GM20000 (cell line): Measurements from ENCODE around the gene TBCEL.

ENCODE experiments used
- DNase-seq: peaks from one replicate; pipeline ENCODE4 v3.0.0; 2012; ENCODE audit warnings: low spot score
- TF ChIP-seq, protein P1 (sequence below): IDR thresholded peaks from 2 replicates; pipeline ENCODE4 v1.5.1; 2012; ENCODE audit warnings: mild to moderate bottlenecking, control low read depth; ENCODE audit errors: extremely low read depth, missing control alignments

Gene TBCEL

DNA sequence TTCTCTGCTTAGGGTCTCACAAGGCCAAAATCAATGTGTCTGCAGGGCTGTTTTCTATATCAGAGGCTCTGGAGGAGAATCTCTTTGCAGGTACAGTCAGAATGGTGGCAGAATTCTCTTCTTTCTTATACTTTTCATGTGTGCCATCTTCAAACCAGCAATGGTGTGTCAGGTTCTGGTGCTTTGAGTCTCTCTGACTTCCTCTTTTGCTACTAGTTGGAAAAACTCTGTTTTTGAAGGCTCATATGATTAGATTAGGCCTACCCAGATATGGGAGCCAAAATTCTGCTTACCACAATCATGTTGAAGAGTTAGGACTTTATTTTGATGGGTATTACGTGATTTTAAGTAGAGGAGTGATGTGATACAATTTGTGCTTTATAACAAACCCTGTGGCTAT, 58.3 kb downstream of the TBCEL start:
- TF ChIP-seq, protein P1, sequence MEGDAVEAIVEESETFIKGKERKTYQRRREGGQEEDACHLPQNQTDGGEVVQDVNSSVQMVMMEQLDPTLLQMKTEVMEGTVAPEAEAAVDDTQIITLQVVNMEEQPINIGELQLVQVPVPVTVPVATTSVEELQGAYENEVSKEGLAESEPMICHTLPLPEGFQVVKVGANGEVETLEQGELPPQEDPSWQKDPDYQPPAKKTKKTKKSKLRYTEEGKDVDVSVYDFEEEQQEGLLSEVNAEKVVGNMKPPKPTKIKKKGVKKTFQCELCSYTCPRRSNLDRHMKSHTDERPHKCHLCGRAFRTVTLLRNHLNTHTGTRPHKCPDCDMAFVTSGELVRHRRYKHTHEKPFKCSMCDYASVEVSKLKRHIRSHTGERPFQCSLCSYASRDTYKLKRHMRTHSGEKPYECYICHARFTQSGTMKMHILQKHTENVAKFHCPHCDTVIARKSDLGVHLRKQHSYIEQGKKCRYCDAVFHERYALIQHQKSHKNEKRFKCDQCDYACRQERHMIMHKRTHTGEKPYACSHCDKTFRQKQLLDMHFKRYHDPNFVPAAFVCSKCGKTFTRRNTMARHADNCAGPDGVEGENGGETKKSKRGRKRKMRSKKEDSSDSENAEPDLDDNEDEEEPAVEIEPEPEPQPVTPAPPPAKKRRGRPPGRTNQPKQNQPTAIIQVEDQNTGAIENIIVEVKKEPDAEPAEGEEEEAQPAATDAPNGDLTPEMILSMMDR: no peak
- no peak for DNase-seq

DNA sequence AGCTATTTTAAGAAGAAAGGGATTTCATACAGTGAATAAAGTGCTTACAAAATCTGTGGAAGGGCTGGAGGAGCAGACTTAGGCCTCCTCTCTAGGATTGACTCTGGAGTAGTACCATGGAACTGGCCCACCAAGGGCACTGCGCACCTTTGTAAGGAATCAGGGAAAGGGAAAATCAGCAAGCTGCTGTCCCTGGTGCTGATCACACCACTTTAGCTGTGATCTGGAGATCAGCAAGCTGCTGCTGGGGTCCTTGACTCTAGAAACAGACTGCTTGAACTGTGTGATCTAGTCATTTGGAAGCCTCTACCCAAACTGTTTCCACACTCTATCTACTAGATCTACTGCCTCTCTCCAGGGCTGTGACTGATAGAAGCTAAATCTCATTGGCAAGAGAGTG, 58.8 kb downstream of the TBCEL start:
- DNase-seq: no peak
- TF ChIP-seq, protein P1: no peak

DNA sequence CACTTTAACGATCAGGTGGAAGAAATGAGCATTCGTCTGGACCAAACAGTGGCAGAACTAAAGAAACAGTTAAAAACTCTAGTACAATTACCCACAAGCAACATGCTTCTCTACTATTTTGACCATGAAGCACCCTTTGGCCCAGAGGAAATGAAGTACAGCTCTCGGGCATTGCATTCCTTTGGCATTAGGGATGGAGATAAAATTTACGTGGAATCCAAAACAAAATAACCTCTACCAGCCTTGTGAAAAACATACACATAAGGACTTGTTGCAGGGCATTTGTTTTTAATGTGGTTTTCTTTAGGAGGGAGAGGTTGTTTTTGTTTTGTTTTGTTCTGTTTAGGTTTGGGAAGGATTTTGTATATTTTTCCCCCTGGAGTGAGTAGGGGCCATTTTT, 63.0 kb downstream of the TBCEL start:
- no peak for DNase-seq
- TF ChIP-seq, protein P1: no peak

DNA sequence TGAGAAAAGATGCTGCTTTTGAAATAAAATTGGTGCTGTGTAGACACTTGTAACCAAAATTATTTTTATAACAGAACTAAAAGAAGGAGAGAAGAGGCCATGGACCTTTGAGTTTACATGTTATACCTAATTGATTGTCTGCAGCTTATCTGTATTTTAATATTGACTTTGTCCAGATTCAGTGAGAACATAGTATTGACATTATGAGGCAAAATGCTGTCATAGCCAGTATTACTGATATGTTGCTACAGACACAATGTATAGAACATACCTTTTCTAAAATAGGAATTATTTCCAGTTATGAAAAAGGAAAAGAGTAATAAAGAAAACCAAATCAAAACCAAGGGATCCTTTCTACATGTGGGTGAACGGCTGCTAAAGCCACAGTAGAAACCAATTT, 65.7 kb downstream of the TBCEL start:
- TF ChIP-seq, protein P1: no peak
- no peak for DNase-seq

DNA sequence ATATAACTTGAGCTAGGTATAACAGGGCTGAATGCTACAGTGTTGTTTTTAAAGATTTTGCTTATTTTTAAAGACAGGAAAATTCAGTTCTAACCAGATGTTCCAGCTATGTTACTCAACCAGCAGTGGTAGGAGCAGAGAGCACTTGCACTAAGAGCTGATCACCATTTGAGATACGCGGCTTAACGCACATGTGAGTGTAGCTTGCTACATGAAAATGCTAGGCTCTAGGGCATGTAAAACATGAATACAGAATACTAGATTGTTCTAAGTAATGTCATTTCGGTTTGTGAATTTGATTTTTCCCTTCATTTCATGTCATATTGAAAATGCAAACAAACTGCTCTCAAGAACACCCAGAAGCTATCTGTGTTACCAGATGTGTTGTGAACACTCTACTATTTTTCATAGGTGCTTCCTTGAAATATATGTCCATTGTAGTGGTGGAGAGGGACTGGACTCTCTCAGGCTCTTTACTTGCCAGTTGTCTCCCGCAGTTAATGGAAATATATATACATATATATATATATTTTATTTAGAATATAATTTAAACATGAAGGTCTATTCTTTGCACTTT, 66.3 kb downstream of the TBCEL start:
- no peak for DNase-seq

DNA sequence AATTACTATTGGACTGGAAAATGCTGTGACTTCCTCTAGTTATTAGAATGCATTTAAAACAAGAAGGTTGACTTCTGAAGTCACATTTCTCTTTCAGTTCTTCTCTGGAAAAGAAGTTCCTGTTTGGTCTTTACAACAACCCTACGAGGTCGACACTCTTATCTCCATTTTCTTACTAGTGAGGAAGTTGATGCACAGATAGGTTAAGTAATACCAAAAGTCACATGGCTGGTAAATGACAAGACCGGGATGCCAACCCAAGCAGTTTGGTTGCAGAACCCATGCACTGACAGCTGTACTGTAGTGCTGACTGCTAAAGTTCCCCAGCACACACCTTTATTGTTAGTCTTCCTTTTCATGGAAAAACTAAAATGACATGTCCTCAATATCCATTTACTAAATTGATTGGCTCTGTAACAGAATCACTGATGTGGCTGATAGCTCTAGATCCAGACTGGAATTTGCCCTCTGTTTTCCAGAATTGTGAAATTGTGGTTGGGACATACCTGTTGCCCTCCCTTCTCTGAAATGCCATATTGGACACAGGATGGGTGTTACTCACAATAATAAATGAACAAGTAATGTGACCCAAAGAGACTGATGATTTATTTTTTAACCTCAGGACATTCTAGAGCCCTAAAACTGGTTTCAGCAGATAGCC, 67.7 kb downstream of the TBCEL start:
- TF ChIP-seq, protein P1: no peak
- no peak for DNase-seq

More for the DNA sequence above, 66.3 kb downstream of the TBCEL start:
- TF ChIP-seq, protein P1: no peak

DNA sequence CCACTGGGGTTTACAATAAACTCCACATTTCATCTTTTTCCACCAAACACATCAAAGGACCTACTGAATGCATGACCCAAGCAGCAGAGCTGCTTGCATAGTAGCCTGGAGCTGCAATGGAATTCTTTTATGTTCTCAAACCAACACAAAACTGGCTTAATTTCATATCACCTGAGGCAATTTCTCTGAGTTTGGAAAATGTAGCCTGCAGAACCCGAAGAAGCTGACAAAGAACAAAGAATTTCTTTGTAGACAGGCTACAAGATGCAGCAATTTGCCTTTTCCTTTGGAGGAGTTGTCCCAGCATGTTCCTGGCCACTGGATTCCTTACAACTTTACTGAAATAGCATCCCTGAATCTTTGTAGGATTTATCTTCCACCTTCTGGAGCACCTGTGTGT, 71.7 kb downstream of the TBCEL start:
- TF ChIP-seq, protein P1: no peak
- DNase-seq: no peak
